Measurements from ENCODE around the gene LIME1. TPM values are rescaled to one million over a fixed set of nuclear protein-coding genes. Genes with fewer than 3 reads are reported as not detected.

The LIME1 gene
- total and polyA plus RNA-seq, 12 donors, result 0.79 to 15.7 (median 3.0) TPM

DNA sequence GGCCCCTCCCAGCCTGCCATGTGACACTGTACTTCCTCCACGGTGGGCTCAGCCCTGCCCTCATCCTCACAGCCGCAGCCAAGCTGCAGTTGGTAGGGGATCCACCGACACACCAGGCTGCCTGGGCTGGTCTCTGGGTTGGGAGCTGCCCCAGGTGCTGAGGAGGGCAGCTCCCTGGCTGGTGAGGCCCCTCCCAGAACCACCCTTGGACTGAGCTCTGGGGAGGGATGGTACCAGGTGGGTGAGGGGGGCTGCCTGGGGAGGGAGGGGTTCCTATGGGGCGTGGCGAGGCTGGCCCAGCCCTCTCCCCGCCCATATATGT lies 40.2 kb upstream of the LIME1 start:
- WGBS, 2 donors, result 42 to 47% methylated on average over 6 of the region's 6 CpGs
- TF ChIP-seq, protein P1, sequence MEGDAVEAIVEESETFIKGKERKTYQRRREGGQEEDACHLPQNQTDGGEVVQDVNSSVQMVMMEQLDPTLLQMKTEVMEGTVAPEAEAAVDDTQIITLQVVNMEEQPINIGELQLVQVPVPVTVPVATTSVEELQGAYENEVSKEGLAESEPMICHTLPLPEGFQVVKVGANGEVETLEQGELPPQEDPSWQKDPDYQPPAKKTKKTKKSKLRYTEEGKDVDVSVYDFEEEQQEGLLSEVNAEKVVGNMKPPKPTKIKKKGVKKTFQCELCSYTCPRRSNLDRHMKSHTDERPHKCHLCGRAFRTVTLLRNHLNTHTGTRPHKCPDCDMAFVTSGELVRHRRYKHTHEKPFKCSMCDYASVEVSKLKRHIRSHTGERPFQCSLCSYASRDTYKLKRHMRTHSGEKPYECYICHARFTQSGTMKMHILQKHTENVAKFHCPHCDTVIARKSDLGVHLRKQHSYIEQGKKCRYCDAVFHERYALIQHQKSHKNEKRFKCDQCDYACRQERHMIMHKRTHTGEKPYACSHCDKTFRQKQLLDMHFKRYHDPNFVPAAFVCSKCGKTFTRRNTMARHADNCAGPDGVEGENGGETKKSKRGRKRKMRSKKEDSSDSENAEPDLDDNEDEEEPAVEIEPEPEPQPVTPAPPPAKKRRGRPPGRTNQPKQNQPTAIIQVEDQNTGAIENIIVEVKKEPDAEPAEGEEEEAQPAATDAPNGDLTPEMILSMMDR (IDR thresholded peaks at IDR 0.05), result no peak
- Histone ChIP-seq H3K27me3 (no peaks in the 10 kb centered on the region), H3K4me1 (peaks cover 22 to 62% (median 53%) of the 10 kb centered on the region in 9 donors), H3K4me3 (peak overlapping the region in 5 of 10 donors; percentile 9 to 42 (median 30)), H3K9me3 (no peaks in the 10 kb centered on the region), H3K36me3 (peaks cover 0 to 60% (median 5%) of the 10 kb centered on the region in 9 donors), H3K27ac (peak overlapping the region in 9 of 10 donors; percentile 68 to 93 (median 77))
- intact Hi-C loops (cut with DNase I), result no loop called here
- DNase-seq, result peak in 1 of 2 donors; percentile 12
- ATAC-seq, result peak in 7 of 8 donors; percentile 1 to 37 (median 18)

DNA sequence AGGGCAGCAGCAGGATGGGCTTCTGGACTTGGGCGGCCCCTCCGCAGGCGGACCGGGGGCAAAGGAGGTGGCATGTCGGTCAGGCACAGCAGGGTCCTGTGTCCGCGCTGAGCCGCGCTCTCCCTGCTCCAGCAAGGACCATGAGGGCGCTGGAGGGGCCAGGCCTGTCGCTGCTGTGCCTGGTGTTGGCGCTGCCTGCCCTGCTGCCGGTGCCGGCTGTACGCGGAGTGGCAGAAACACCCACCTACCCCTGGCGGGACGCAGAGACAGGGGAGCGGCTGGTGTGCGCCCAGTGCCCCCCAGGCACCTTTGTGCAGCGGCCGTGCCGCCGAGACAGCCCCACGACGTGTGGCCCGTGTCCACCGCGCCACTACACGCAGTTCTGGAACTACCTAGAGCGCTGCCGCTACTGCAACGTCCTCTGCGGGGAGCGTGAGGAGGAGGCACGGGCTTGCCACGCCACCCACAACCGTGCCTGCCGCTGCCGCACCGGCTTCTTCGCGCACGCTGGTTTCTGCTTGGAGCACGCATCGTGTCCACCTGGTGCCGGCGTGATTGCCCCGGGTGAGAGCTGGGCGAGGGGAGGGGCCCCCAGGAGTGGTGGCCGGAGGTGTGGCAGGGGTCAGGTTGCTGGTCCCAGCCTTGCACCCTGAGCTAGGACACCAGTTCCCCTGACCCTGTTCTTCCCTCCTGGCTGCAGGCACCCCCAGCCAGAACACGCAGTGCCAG lies 39.7 kb upstream of the LIME1 start, which contains the start of gene TNFRSF6B:
TNFRSF6B (plus strand) TSS at position 25 of the 729 bp plus-strand sequence; CDS start at position 141, 116 bp downstream.
- H3K27me3 ChIP-seq, result no peaks in the 10 kb centered on the region
- peak in 6 of 8 donors; percentile 0 to 15 (median 2) for ATAC-seq
- 25 to 35% methylated on average over 52 of the region's 52 CpGs for WGBS, 2 donors
- peaks cover 0 to 64% (median 5%) of the 10 kb centered on the region in 9 donors for H3K36me3 ChIP-seq
- peak within 1 kb of the TSS in 9 of 10 donors; percentile 68 to 93 (median 77) for H3K27ac ChIP-seq
- peak; percentile 5 to 26 for DNase-seq
- peak within 1 kb of the TSS in 7 of 10 donors; percentile 2 to 42 (median 21) for H3K4me3 ChIP-seq
- H3K4me1 ChIP-seq, result peaks cover 22 to 64% (median 53%) of the 10 kb centered on the region in 9 donors
- intact Hi-C loops (cut with DNase I), result no loop called here
- no peaks in the 10 kb centered on the region for H3K9me3 ChIP-seq
- TF ChIP-seq, protein P1 (IDR thresholded peaks at IDR 0.05), result no peak

DNA sequence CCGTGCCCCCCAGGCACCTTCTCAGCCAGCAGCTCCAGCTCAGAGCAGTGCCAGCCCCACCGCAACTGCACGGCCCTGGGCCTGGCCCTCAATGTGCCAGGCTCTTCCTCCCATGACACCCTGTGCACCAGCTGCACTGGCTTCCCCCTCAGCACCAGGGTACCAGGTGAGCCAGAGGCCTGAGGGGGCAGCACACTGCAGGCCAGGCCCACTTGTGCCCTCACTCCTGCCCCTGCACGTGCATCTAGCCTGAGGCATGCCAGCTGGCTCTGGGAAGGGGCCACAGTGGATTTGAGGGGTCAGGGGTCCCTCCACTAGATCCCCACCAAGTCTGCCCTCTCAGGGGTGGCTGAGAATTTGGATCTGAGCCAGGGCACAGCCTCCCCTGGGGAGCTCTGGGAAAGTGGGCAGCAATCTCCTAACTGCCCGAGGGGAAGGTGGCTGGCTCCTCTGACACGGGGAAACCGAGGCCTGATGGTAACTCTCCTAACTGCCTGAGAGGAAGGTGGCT lies 39.1 kb upstream of the LIME1 start:
- Histone ChIP-seq H3K27ac (peak overlapping the region in 5 of 10 donors; percentile 23 to 93 (median 80)), H3K9me3 (no peaks in the 10 kb centered on the region), H3K4me1 (peaks cover 22 to 64% (median 53%) of the 10 kb centered on the region in 9 donors), H3K27me3 (no peaks in the 10 kb centered on the region), H3K36me3 (peaks cover 0 to 69% (median 5%) of the 10 kb centered on the region in 9 donors), H3K4me3 (peak overlapping the region in 1 of 10 donors; percentile 42)
- intact Hi-C loops (cut with DNase I), result no loop called here
- 57 to 62% methylated on average over 7 of the region's 7 CpGs for WGBS, 2 donors
- ATAC-seq, result peak in 1 of 8 donors; percentile 2
- TF ChIP-seq, protein P1 (IDR thresholded peaks at IDR 0.05), result no peak
- peak; percentile 6 to 21 for DNase-seq

DNA sequence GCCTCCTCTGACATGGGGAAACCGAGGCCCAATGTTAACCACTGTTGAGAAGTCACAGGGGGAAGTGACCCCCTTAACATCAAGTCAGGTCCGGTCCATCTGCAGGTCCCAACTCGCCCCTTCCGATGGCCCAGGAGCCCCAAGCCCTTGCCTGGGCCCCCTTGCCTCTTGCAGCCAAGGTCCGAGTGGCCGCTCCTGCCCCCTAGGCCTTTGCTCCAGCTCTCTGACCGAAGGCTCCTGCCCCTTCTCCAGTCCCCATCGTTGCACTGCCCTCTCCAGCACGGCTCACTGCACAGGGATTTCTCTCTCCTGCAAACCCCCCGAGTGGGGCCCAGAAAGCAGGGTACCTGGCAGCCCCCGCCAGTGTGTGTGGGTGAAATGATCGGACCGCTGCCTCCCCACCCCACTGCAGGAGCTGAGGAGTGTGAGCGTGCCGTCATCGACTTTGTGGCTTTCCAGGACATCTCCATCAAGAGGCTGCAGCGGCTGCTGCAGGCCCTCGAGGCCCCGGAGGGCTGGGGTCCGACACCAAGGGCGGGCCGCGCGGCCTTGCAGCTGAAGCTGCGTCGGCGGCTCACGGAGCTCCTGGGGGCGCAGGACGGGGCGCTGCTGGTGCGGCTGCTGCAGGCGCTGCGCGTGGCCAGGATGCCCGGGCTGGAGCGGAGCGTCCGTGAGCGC lies 38.5 kb upstream of the LIME1 start:
- peak overlapping the region in 7 of 10 donors; percentile 38 to 93 (median 65) for H3K27ac ChIP-seq
- peaks cover 22 to 64% (median 53%) of the 10 kb centered on the region in 9 donors for H3K4me1 ChIP-seq

More for the DNA sequence above, 38.5 kb upstream of the LIME1 start:
- Histone ChIP-seq H3K36me3 (peaks cover 0 to 73% (median 5%) of the 10 kb centered on the region in 9 donors), H3K4me3 (no peak overlapping the region), H3K9me3 (no peaks in the 10 kb centered on the region), H3K27me3 (no peaks in the 10 kb centered on the region)
- no peak for ATAC-seq
- TF ChIP-seq, protein P1 (IDR thresholded peaks at IDR 0.05), result no peak
- WGBS, 2 donors, result 80 to 87% methylated on average over 40 of the region's 40 CpGs
- intact Hi-C loops (cut with DNase I), result no loop called here
- DNase-seq, result no peak
